Fibroblast of skin of abdomen (primary cell): Measurements from ENCODE around the gene NFATC1.
A peak's percentile ranks its signal among the peaks of the same experiment; 100 is the strongest.

Experiments
- DNase-seq: peaks from one replicate; pipeline ENCODE4 v3.0.0-alpha.2; 2013

NFATC1 gene

DNA sequence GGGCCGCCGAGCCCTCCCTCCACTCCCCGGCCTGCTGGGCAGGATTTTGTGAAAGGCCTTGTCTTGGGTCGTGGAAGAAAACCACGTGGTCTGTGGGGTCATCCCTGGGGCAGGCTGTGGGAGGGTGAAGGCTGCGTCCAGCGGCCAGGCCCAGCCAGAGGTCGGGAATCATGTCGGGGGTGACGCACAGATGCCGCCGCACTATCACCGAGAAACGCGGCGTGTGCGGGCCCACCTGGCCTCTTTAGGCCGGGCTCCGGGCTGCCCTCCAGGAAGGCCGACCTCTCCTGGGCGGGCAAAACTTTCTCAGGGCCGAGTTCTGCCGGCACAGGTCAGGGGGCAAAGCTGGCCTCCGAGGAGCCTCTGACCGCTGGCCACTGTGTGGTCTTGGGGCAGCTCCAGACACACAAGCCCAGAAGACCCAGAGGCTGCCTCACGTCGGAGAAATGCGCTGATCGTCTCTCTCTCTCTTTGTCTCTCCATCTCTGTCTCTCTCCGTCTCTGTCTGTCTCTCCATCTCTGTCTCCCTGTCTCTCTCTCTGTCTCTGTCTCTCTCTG lies 28.4 kb downstream of the NFATC1 start:
- no peak for DNase-seq

DNA sequence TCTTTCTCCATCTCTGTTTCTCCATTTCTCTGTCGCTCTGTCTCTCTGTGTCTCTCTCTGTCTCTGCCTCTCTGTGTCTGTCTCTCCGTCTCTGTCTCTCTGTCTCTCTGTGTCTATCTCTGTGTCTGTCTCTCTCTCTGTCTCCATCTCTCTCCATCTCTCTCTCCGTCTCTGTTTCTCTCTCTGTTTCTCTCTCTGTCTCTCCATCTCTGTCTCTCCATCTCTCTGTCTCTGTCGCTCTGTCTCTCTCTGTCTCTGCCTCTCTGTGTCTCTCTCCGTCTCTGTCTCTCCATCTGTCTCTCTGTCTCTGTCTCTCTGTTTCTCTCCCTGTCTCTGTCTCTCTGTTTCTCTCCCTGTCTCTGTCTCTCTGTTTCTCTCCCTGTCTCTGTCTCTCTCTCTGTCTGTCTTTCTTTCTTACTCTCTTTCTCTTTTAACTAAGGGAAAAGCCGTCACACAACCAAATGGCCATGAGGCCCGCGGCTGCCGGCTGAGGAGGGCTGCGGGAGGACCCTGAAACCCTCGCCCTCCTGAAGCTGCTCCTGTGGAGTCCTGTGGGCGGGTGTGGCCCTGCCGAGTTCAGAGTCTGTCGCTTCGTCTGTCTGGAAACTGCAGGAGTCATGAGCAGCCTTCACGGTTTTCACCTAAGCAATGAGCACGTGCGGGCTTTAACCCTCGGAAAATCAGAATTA lies 29.3 kb downstream of the NFATC1 start:
- no peak for DNase-seq

DNA sequence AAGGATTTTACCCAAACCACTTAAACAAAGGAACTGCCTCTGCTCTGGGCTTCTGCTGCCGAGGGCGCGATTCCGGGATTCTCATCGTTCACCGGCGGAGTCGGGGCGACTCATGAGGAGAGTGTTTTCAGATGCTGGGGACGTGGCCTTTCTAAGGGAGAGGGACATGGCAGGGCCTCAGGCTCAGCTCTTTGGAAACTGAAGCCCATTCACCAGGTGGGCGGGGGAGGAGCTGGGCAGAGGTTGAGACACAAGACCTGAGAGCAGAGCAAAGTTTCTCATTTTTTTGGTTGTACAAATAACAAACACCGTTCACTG lies 29.8 kb downstream of the NFATC1 start:
- no peak for DNase-seq

DNA sequence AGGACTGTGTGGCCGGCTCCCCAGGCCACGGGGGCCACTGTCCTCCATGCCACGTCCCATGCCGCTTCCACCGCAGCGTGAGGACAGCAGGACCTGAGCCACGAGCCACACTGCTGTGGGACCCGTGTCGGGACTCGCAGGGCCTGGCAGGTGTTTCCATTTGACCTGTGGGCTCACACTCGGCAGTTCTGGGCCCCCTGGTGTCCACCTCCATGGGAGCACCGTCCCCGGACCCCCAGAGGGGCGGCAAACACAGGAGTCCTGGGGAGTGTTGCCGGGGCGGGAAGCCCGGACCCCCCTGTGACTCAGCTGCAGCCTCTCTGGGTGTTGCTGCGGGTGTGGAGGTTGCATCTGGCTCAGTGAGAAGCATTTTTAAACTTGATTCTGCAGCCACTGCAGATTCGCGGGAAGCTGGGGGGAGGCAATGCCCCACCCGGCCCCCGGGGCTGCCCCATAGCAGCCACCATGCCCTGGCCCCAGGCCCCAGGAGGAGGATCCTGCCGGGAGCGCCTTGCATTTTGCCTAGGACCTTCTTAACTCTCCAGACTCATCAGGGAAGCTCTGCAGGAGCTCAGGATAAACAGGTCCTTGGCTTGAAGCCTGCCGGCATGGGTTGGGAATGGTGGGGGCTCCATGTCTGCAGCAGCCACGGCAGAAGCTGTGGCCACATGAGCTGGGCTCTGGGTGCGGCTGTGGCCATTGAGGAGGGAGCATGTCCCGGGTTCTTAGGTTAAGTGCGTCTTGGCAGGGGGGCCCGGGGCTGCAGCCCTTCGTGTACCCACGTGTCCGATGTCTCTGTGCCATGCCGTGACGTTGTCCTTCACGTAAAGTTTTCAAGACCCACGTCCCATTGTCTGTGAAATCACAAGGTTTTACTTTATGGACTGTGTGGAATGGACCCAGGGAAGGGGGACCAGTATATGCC lies 30.9 kb downstream of the NFATC1 start:
- no peak for DNase-seq

DNA sequence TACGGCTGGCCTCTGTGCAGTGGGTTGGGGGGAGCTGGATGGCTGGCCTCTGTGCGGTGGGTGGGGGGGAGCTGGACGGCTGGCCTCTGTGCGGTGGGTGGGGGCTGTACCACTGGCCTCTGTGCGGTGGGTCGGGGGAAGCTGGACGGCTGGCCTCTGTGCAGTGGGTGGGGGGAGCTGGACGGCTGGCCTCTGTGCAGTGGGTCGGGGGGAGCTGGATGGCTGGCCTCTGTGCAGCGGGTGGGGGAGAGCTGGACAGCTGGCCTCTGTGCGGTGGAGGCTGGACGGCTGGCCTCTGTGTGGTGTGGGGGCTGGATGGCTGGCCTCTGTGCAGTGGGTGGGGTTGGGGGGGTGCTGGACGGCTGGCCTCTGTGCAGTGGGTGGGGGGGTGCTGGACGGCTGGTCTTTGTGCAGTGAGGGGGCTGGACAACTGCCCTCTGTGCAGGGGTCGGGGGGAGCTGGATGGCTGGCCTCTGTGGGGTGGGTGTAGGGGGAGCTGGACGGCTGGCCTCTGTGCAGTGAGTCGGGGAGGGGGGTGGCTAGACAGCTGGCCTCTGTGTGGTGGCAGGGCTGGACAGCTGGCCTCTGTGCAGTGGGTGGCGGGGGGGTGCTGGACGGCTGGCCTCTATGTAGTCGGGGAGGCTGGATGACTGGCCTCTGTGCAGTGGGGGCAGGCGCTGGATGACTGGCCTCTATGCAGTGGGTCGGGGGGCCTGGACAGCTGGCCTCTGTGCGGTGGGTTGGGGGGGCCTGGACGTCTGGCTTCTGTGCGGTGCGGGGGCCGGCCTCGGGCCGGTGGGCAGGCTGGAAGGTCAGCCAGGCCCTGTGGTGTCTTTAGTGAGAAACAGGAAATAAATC lies 31.9 kb downstream of the NFATC1 start:
- no peak for DNase-seq

DNA sequence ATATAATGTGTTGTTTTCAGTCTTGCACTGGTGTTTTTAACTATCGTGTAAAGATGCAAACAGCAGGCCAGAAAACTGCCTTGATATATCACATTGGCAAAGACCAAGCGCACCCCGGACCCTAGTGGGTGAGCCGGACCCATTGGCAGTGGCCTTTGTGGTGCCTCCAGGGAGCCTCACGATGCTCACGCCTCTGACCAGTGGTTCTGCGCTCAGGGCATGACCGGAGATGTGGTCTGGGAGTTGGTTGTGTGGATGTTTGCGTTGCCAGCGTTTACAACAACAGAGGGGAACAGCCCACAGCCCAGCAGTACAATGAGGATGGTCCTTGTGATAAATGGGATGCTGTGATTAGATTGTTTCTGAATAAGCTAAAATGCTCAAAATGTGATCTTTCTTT lies 32.6 kb downstream of the NFATC1 start:
- DNase-seq, result no peak

DNA sequence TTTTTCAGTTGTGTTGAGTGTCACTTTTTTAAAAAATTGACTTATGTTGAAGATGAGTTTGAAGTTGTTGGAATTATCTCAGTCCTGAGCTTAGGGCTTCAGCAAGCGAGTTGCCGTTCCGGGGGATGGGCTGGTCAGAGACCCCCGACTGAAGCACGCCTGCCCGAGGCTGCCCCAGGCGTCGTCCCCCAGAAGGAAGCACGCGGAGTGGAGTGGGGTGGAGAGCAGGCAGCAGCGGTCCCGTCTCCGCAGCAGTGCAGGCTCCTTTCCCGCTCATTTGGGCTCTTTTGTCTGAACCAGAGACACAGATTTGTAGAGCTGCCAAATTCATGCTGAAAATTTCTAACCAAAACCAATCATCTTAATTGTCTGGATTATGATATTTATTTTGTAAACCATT lies 33.7 kb downstream of the NFATC1 start:
- no peak for DNase-seq

DNA sequence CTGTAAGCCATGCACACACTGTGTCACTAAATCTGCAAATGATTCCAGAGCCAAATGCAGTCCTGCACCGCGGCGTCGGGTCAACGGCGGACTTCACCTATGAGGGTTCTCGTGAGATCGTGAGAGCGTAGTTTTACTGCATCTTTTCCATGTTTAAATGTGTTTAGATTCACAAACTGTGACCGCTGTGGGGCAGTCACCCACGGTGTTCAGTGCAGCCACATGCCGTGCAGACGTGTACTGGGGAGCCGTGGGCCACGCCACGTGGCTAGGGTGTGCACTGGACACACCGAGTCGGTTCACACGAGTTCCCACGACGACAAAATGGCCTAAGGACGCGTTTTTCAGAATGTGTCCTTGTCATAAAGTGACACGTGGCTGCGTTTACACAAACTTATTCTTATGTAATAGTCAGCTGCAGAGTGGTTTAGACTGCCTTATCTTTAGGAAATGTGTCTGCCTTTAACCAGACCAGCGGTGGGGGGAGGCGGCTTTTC lies 34.1 kb downstream of the NFATC1 start:
- no peak for DNase-seq

DNA sequence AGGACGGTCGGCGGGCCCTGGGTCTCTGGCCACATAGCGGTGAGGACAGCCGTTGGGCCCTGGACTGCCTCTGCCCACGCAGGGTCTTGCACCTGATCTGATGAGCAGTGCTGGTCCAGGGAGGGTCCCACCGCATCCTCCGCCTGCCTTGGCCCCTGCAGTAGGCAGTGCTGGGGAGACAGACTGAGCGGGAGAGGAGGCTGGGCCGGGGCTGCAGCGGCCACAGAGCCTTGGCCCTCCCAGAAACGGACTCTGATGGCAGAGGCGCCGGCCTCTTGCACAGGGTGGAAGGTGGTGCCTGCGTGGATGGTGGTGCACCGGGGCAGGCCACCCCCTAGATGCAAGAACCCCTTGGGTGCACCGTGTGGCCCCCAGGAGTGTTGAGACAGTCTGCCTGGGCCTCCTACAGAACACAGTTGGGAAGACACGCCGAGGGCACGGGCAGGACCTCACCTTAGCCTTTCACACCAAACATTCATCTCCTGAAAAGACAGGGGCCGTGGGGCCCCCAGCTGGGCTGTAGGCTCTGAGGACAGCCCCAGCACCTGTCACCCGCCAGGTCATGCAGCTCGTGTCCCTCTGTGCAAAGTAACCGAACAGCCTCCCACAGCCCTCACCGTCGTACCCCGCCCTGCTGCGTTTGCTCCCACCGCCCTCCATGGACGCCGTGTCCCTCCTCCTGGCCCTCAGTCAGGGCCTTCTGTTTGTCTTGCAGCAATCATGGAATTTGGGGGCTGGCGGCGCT lies 36.8 kb downstream of the NFATC1 start:
- DNase-seq, result no peak

DNA sequence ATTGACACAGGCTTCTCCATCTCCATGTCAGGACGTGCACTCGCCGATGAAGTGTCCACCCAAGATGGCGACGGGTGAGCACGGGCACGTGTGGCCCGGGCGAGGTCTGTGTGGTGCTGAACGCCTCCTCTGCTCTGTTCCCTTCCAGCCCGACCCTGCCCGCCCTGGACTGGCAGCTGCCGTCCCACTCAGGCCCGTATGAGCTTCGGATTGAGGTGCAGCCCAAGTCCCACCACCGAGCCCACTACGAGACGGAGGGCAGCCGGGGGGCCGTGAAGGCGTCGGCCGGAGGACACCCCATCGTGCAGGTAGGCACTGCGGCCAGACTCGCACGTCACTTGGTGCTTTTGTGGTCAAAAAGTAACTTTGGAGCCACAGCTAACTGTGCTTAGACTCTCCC lies 37.7 kb downstream of the NFATC1 start:
- no peak for DNase-seq

DNA sequence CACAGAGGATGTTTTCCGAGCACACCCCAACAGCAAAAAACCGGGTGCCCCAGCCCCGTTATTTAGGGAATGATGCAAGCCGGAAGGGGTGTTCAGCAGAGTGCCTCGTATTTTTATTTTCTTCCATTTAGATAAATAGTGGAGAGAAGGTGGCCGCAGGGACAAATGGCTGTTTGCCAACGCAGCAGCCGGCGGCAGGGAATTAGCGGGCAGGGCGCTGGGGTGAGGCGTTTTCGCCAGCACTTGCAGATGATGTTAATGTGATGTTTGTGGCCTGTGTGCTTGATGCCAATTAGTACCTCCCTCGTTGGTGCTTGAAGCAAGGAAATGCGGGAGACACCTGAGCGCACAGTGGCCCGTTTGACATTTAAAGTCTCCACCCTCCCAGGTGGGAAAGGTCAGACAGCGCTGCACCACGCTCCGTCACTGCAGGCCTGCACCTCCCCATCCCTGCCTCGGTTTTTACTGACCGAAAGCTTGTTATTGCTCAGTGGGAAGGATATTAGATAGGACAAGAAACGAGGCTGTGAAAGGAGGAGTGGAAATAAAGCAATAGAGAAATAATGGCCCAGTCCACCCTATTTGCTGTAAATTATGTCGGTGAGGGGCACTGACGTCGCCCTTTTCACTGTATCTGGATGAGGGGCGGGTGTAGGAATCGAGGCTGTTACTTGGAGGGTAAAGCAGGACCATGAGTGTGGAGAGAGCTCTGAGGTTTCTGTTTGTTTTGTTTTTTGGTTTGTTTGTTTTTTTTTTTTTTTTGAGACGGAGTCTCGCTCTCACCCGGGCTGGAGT lies 39.1 kb downstream of the NFATC1 start:
- DNase-seq, result no peak

DNA sequence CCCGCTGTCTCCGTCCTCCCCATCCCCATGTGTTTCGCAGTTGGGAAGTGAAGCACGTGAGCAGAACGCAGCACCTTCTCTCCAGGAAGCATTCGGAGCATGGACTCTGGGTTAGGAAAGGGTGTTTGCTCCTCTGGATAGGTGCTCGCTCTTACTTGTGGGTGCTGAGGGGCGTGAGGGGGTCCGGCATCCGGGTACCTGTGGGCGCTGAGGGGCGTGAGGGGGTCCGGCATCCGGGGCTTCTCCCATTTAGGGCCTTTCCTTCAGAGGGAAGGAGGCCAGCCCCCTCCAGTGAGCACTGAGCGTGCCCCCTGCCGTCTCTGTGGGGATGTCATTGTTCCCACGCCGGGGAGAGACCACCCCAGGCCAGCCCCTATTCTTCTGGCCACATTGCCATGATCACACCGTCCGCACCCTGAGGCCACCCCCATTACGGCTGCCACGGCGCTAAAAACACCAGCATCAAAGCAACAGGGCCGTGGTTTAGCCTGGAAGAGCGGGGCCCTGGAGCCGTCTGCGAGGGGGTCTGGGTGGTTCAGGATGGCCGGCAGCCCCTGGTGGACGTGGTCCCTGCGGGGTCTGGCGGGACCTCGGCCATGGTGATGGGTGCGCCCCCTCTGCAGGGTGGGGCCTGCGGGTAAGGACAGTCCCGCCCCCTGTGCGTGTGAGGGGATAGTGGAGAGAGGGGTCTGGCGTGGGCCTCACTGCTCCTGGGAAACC lies 41.0 kb downstream of the NFATC1 start:
- DNase-seq, result no peak

DNA sequence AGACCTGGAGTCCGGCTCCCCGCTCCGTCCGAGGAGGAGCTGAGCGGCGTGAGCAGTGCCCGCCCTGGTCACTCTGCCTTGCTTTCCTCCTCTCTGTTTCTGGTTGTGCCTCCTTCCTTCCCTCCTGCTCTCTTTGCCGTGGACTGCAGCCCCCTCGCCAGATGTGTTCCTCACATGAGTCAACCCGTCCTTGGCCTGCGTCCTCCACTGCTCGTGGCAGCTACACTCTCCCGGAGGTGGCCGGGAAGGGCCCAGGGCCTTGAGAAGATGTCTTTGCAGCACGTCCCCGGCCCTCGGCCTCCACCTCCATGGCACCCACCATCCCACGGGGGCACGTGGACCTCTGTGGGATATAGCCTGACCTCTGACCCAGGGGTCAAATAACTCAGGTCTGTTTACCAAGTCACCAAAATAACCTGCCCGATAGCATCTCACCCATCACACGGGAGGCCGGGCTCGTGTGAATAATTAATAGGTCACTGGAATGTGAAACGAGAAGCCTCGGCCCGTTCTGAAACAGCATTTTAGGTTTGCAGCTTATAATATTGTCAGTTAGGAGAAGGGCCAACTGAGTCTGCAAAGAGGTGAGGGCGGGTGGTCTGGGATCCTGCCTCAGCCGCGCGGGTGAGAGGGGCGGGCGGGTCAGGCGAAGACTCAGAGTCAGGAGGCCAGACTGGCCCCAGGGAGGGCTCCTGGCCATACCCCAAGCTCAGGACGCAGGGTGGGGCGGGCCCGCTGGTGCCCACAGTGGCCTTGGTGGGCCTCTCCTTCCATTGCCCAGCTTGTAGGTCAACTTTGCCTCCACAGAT lies 42.6 kb downstream of the NFATC1 start:
- no peak for DNase-seq

DNA sequence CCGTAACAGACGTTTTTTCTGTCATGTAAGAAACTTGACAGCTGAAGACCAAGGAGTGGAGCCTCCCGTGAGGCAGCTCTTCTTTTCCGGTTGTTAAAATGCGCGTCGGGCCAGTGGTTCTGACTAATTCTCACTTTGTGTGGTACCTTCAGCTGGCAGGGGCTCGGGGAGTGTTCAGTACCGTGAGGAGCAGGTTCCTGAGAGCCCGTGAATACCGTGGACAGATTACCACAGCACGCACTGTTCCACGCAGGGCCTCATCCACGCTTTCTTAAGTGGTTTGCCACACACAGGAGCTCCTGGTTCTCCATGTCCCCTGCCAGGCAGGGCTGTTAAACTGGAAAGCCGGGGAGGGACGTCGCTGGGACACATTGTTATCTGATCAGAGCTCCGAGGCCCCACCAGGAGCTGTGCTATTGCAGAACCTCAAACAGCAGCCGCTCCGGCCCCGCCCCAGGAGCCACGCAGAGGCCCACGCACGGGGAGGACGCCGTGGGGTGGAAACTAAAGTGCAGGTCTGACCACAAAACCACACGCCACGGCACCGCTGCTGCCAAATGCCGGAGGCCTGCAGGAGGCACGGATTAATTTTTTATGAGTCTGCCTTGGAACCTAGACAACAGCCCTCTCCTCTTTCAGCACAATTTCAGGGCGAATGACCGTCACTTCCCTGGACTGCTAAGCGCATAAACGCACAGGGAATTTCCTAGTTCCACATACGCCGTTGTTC lies 43.3 kb downstream of the NFATC1 start:
- peak; percentile 78 for DNase-seq

DNA sequence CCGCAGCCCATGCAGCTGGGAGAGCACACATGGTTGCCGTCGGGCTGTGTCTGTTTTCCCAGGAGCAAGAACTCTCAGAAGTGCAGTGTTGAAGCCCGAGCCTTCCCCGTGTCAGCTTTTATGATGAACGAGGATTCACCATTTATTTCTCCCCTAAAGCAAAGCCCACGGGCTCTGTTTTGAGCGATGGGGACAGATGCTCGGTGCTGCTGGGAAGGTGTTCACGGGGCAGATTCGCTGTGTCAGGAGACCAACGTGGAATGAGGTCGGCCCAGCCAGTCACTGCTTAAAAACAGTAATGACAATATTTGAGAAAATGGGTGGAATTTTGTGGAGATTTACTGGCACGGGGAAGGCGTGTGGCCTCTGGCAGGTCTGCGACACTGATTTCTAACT lies 43.9 kb downstream of the NFATC1 start:
- no peak for DNase-seq

DNA sequence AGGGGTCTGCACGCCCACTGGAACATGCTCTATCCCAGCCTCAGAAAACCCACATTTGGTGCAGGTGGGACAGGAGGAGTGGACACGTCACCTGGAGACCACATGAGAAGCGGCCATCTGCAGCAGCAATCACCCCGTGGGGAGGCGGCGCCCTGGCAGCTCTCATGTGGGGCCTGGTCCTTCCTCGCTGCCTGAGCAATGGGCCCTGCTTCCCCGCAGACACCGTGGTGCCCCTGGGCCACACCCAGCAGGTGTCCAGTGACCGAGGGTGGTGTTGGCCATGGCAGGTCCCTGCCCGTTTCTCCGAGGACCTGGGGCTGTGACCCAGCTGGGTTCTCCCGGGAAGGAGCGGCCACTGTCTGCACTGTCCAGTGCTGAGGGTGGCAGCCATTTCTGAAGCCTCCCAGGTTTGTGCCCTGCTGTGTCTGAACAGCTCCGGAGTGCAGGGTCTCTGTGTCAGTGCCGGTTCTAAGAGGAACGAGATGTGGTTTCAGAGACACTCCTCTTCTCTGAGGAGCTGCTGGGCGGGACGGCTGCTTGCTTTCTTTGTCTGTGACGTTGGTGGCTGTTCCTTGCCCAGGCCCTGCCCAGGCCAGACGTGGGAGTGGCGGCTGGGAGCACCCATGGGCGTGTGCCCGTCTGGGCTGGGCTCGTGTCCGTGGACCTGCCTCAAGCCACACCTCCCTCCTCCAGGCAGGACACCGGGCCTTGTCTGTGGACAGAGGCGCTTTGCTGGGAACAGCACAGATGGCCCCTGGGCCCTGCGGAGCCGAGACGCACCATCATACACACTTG lies 44.8 kb downstream of the NFATC1 start:
- DNase-seq, result no peak

DNA sequence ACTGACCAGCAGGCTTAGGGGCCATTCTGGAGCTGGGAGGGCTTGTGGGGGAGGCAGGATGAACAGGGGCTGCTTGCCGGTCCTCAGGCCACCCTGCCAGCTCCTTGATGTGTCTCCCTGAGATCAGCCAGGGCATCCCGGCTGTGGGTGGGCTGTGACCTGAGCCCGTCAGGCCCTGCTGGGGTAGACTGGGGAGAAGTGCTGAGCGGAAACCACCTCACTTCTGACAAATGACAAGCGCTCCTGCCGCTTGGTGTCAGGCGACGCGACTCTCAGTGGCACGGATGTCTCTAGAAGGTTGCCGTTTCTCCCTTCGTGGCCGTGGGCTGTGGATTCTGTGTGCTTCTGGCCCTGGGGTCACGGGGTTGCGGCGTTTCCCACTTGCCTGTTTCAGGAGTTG lies 45.7 kb downstream of the NFATC1 start:
- no peak for DNase-seq
